ENCODE measurements around the gene ACY1. TPM values are rescaled to one million over a fixed set of nuclear protein-coding genes. Genes with fewer than 3 reads are reported as not detected.

ACY1 gene
- total and polyA plus RNA-seq, 2 of the 13 experiments (the other 11 are each of a cell fraction or from before 2014, with no cell fraction given) = 113 to 162 TPM

GRCh38 chr3:51967384-51968169, 15.8 kb upstream of the ACY1 start, which contains the start of gene PCBP4:
Gene PCBP4 (minus strand): TSS chr3:51967454. CDS start chr3:51961240, 6,214 bp downstream.
- H3K36me3 ChIP-seq (replicated peaks in 1 of 2; ENCODE audit: control insufficient read depth in 1 of 2, insufficient read depth in 2 of 2, low read length in 2 of 2) = peaks cover 2 to 5% of the 10 kb centered on the region in 2 experiments; a peak in 2 of 5 replicates
- 9% methylated on average over 14 of the region's 90 CpGs for WGBS (ENCODE audit: low lambda C conversion rate)
- H3K4me1 ChIP-seq (ENCODE audit: insufficient read depth, low read length) = peaks cover 89% of the 10 kb centered on the region
- DNase-seq (ENCODE audit: low spot score) = peak; percentile 70
- H3K9ac ChIP-seq (ENCODE audit: insufficient read depth, low read depth, low read length) = peak within 1 kb of the TSS; percentile 89
- no peaks in the 10 kb centered on the region for H3K27me3 ChIP-seq (ENCODE audit: control insufficient read depth in 1 of 2, insufficient read depth in 2 of 2, low read length in 2 of 2)
- H3K4me2 ChIP-seq (ENCODE audit: low read depth, low read length) = peak within 1 kb of the TSS; percentile 99
- in situ Hi-C loops (cut with HindIII; ENCODE audit: extremely low pct_ligation_motif_present, low pct_unique_long_range_greater_than_20kb) = no loop called here
- peak within 1 kb of the TSS; percentile 81 for H3K27ac ChIP-seq (ENCODE audit: extremely low read length, insufficient read depth, low read length)
- intact Hi-C loops (cut with micrococcal nuclease; ENCODE audit: unreplicated experiment) = no loop called here
- no peak for FAIRE-seq
- no peak within 1 kb of the TSS for H2AFZ ChIP-seq (ENCODE audit: low read length)
- BruUV-seq (replicated peaks) = TSS peak; percentile 79
- ChIA-PET POLR2A (interaction anchor here (1.1 to 6.8 kb wide), 6 partner anchors 16 to 210 kb away, joined by 4 to 80 read pairs (median 9); partner anchors contain the start of genes ACY1, PARP3, RPL29 and RRP9), CTCF (ENCODE audit: low intra/inter-chr PET ratio, low total read pairs) (no interaction called here)
- peak; percentile 76 for ATAC-seq
- H3K9me3 ChIP-seq (ENCODE audit: low read length) = no peaks in the 10 kb centered on the region
- H4K20me1 ChIP-seq (ENCODE audit: insufficient read depth, low read length) = no peaks in the 10 kb centered on the region
- H3K79me2 ChIP-seq (ENCODE audit: insufficient read depth, low read length) = peaks cover 6% of the 10 kb centered on the region
- peak within 1 kb of the TSS; percentile 72 to 89 (median 87) for H3K4me3 ChIP-seq (replicated peaks in 1 of 3; ENCODE audit: insufficient read depth in 1 of 3, low read depth in 2 of 3, low read length in 3 of 3)
- no peak for TF ChIP-seq ARID5B (CRISPR knock-in tag; IDR thresholded peaks at IDR 0.05)
- TF ChIP-seq ZFP36 (IDR thresholded peaks at IDR 0.05; ENCODE audit: borderline replicate concordance, low read depth, low read length, partially characterized antibody) = no peak
- no peak for TF ChIP-seq PPARG (CRISPR knock-in tag; conservative IDR thresholded peaks at IDR 0.05)
- no peak for TF ChIP-seq JUND (CRISPR knock-in tag; IDR thresholded peaks at IDR 0.05)
- peak; percentile 51; the same call in 1 of the 2 replicates for TF ChIP-seq MXD3 (CRISPR knock-in tag; IDR thresholded peaks at IDR 0.05)
- TF ChIP-seq ZNF430 (CRISPR knock-in tag; IDR thresholded peaks at IDR 0.05) = peak; percentile 45; the same call in 1 of the 2 replicates
- no peak for TF ChIP-seq ZUFSP (CRISPR knock-in tag; IDR thresholded peaks at IDR 0.05; ENCODE audit: borderline replicate concordance)
- TF ChIP-seq ZNF558 (CRISPR knock-in tag; IDR thresholded peaks at IDR 0.05; ENCODE audit: borderline replicate concordance) = no peak
- no peak for TF ChIP-seq ZFP37 (CRISPR knock-in tag; IDR thresholded peaks at IDR 0.05; ENCODE audit: borderline replicate concordance)
- TF ChIP-seq MEIS2 (CRISPR knock-in tag; IDR thresholded peaks at IDR 0.05) = no peak; the same call in 1 of the 2 replicates
- TF ChIP-seq THAP9 (CRISPR knock-in tag; IDR thresholded peaks at IDR 0.05; ENCODE audit: borderline replicate concordance) = no peak
- TF ChIP-seq MAFK (conservative IDR thresholded peaks at IDR 0.05 in 1 of 2, IDR thresholded peaks at IDR 0.05 in 1 of 2; ENCODE audit: low read length in 2 of 2) = no peak
- no peak for TF ChIP-seq ZNF766 (CRISPR knock-in tag; IDR thresholded peaks at IDR 0.05; ENCODE audit: borderline replicate concordance)
- TF ChIP-seq SNAI1 (CRISPR knock-in tag; IDR thresholded peaks at IDR 0.05; ENCODE audit: borderline replicate concordance) = no peak

Measured in HepG2 (cell line).